ENCODE measurements around the gene MTMR12.

Gene MTMR12

GRCh38 chr5:32278406-32278805 is 34.3 kb downstream of the MTMR12 start:
- peaks cover 27% of the 10 kb centered on the region for H3K4me1 Mint-ChIP-seq
- peaks cover 24% of the 10 kb centered on the region for H3K36me3 Mint-ChIP-seq (ENCODE audit: low read depth)
- TF ChIP-seq CTCF (IDR thresholded peaks at IDR 0.05; ENCODE audit: unreplicated experiment in 3 of 3): no peak
- no peak overlapping the region for H3K4me3 Mint-ChIP-seq
- no peaks in the 10 kb centered on the region for H3K27me3 Mint-ChIP-seq (ENCODE audit: low read depth)
- peak overlapping the region in 2 of 3 experiments; percentile 45 to 69 for H3K27ac Mint-ChIP-seq
- H3K9me3 Mint-ChIP-seq: no peaks in the 10 kb centered on the region

- Mint-ChIP-seq H3K36me3 (ENCODE audit: low read depth) (peaks cover 30% of the 10 kb centered on the region), H3K27ac (peak overlapping the region in 2 of 3 experiments; percentile 45 to 69), H3K4me3 (no peak overlapping the region), H3K27me3 (ENCODE audit: low read depth) (no peaks in the 10 kb centered on the region), H3K4me1 (peaks cover 27% of the 10 kb centered on the region), H3K9me3 (no peaks in the 10 kb centered on the region)
- TF ChIP-seq CTCF (IDR thresholded peaks at IDR 0.05; ENCODE audit: unreplicated experiment in 3 of 3): no peak
Measured at GRCh38 chr5:32277798-32278197, 34.9 kb downstream of the MTMR12 start.

- no peak for TF ChIP-seq CTCF (IDR thresholded peaks at IDR 0.05; ENCODE audit: unreplicated experiment in 3 of 3)
- H3K4me3 Mint-ChIP-seq: no peak overlapping the region
- no peaks in the 10 kb centered on the region for H3K27me3 Mint-ChIP-seq (ENCODE audit: low read depth)
- peak overlapping the region; percentile 62 to 76 (median 73) for H3K27ac Mint-ChIP-seq
- no peaks in the 10 kb centered on the region for H3K9me3 Mint-ChIP-seq
- peaks cover 26% of the 10 kb centered on the region for H3K4me1 Mint-ChIP-seq
- H3K36me3 Mint-ChIP-seq (ENCODE audit: low read depth): peaks cover 35% of the 10 kb centered on the region
Measured at GRCh38 chr5:32276173-32276853, 36.4 kb downstream of the MTMR12 start.

GRCh38 chr5:32275396-32275741 is 37.4 kb downstream of the MTMR12 start:
- no peak overlapping the region for H3K4me3 Mint-ChIP-seq
- H3K9me3 Mint-ChIP-seq: no peaks in the 10 kb centered on the region
- H3K27me3 Mint-ChIP-seq (ENCODE audit: low read depth): no peaks in the 10 kb centered on the region
- peaks cover 39% of the 10 kb centered on the region for H3K36me3 Mint-ChIP-seq (ENCODE audit: low read depth)
- H3K27ac Mint-ChIP-seq: peak overlapping the region; percentile 79 to 87 (median 83)
- peaks cover 29% of the 10 kb centered on the region for H3K4me1 Mint-ChIP-seq
- no peak for TF ChIP-seq CTCF (IDR thresholded peaks at IDR 0.05; ENCODE audit: unreplicated experiment in 3 of 3)

GRCh38 chr5:32274548-32275395 is 38.0 kb downstream of the MTMR12 start:
- no peak overlapping the region for H3K4me3 Mint-ChIP-seq
- H3K27me3 Mint-ChIP-seq (ENCODE audit: low read depth): no peaks in the 10 kb centered on the region
- H3K27ac Mint-ChIP-seq: peak overlapping the region; percentile 79 to 87 (median 83)
- H3K4me1 Mint-ChIP-seq: peaks cover 29% of the 10 kb centered on the region
- peaks cover 45% of the 10 kb centered on the region for H3K36me3 Mint-ChIP-seq (ENCODE audit: low read depth)
- TF ChIP-seq CTCF (IDR thresholded peaks at IDR 0.05; ENCODE audit: unreplicated experiment in 3 of 3): no peak
- H3K9me3 Mint-ChIP-seq: no peaks in the 10 kb centered on the region

Measured in nephron (organoid).